ENCODE data around the gene P4HA1. TPM values are rescaled to one million over a fixed set of nuclear protein-coding genes. Genes with fewer than 3 reads are reported as not detected.

Gene P4HA1
- total RNA-seq, 2 experiments from 2014 or later, result 51.9 to 54.2 TPM

- POLR2A ChIA-PET, result interaction anchor here (0.6 to 2.5 kb wide), 14 partner anchors 12 to 823 kb away, joined by 3 to 17 read pairs (median 5); partner anchors contain the start of genes DNAJC9, ECD, FAM149B1 and MCU
- CTCF ChIA-PET, result interaction anchor here (0.7 to 1.5 kb wide), 5 partner anchors 19 to 981 kb away, joined by 3 to 6 read pairs (median 4); partner anchors contain the start of gene FAM149B1
Measured at GRCh38 chr10:73096041-73096448, 621 bp downstream of the P4HA1 start.

- CTCF ChIA-PET, result interaction anchor here (0.7 to 1.5 kb wide), 6 partner anchors 19 to 1047 kb away, joined by 3 to 6 read pairs (median 4); partner anchors contain the start of gene FAM149B1
Measured at GRCh38 chr10:73095481-73096021, 1.1 kb downstream of the P4HA1 start.

GRCh38 chr10:73094986-73095480 is 1.6 kb downstream of the P4HA1 start:
- CTCF ChIA-PET, result interaction anchor here (0.5 to 1.5 kb wide), 4 partner anchors 18 to 1047 kb away, joined by 3 to 6 read pairs (median 4); partner anchors contain the start of gene FAM149B1
- POLR2A ChIA-PET, result interaction anchor here (0.5 to 2.5 kb wide), 11 partner anchors 15 to 1118 kb away, joined by 3 to 17 read pairs (median 5); partner anchors contain the start of genes ECD, FAM149B1 and NUDT13

More at GRCh38 chr10:73095481-73096021, 1.1 kb downstream of the P4HA1 start:
- POLR2A ChIA-PET, result interaction anchor here (0.5 to 2.5 kb wide), 19 partner anchors 12 to 1117 kb away, joined by 3 to 17 read pairs (median 5); partner anchors contain the start of genes DNAJC9, ECD, FAM149B1 and MCU

GRCh38 chr10:73093922-73094850 is 2.5 kb downstream of the P4HA1 start:
- CTCF ChIA-PET, result interaction anchor here (0.5 kb wide), 1 partner anchor 76 kb away, joined by 4 read pairs; no protein-coding TSS in a partner anchor
- POLR2A ChIA-PET, result interaction anchor here (0.6 to 0.8 kb wide), 3 partner anchors 60 to 686 kb away, joined by 3 to 5 read pairs (median 4); no protein-coding TSS in a partner anchor

GRCh38 chr10:73092830-73093229 is 3.8 kb downstream of the P4HA1 start:
- ChIA-PET POLR2A (no interaction called here), CTCF (no interaction called here)

- ChIA-PET POLR2A (no interaction called here), CTCF (no interaction called here)
Measured at GRCh38 chr10:73088304-73088703, 8.4 kb downstream of the P4HA1 start.

- CTCF ChIA-PET, result no interaction called here
- POLR2A ChIA-PET, result no interaction called here
Measured at GRCh38 chr10:73086816-73087215, 9.8 kb downstream of the P4HA1 start.

GRCh38 chr10:73084209-73084608 is 12.5 kb downstream of the P4HA1 start:
- ChIA-PET POLR2A (interaction anchor here (1.3 kb wide), 1 partner anchor 12 kb away, joined by 4 read pairs; no protein-coding TSS in a partner anchor), CTCF (no interaction called here)

- POLR2A ChIA-PET, result interaction anchor here (1.3 kb wide), 1 partner anchor 13 kb away, joined by 4 read pairs; no protein-coding TSS in a partner anchor
- CTCF ChIA-PET, result no interaction called here
Measured at GRCh38 chr10:73083221-73083620, 13.4 kb downstream of the P4HA1 start.

GRCh38 chr10:73079779-73080541 is 16.7 kb downstream of the P4HA1 start:
- ChIA-PET POLR2A (interaction anchor here (0.9 kb wide), 1 partner anchor 17 kb away, joined by 3 read pairs; the partner anchor contains the start of gene P4HA1), CTCF (interaction anchor here (0.8 kb wide), 1 partner anchor 12 kb away, joined by 3 read pairs; no protein-coding TSS in a partner anchor)

GRCh38 chr10:73076360-73077183 is 20.1 kb downstream of the P4HA1 start:
- POLR2A ChIA-PET, result interaction anchor here (0.6 kb wide), 1 partner anchor 108 kb away, joined by 3 read pairs; no protein-coding TSS in a partner anchor
- CTCF ChIA-PET, result interaction anchor here (0.6 to 1.3 kb wide), 2 partner anchors 19 to 69 kb away, joined by 3 to 5 read pairs; no protein-coding TSS in a partner anchor

- CTCF ChIA-PET, result no interaction called here
- POLR2A ChIA-PET, result interaction anchor here (0.6 kb wide), 1 partner anchor 108 kb away, joined by 3 read pairs; no protein-coding TSS in a partner anchor
Measured at GRCh38 chr10:73075829-73076228, 20.8 kb downstream of the P4HA1 start.

- ChIA-PET POLR2A (no interaction called here), CTCF (no interaction called here)
Measured at GRCh38 chr10:73073627-73074026, 23.0 kb downstream of the P4HA1 start.

- POLR2A ChIA-PET, result interaction anchor here (1.1 kb wide), 1 partner anchor 30 kb away, joined by 3 read pairs; no protein-coding TSS in a partner anchor
- CTCF ChIA-PET, result interaction anchor here (0.6 to 0.7 kb wide), 2 partner anchors 1082 to 1576 kb away, joined by 3 read pairs; no protein-coding TSS in a partner anchor
Measured at GRCh38 chr10:73065441-73065840, 31.2 kb downstream of the P4HA1 start.

GRCh38 chr10:73061743-73062142 is 34.9 kb downstream of the P4HA1 start:
- ChIA-PET POLR2A (interaction anchor here (0.6 to 1.4 kb wide), 3 partner anchors 14 to 34 kb away, joined by 4 to 6 read pairs (median 5); no protein-coding TSS in a partner anchor), CTCF (interaction anchor here (0.6 kb wide), 1 partner anchor 11 kb away, joined by 4 read pairs; no protein-coding TSS in a partner anchor)

- CTCF ChIA-PET, result interaction anchor here (0.6 kb wide), 1 partner anchor 12 kb away, joined by 4 read pairs; no protein-coding TSS in a partner anchor
- POLR2A ChIA-PET, result interaction anchor here (0.6 to 1.4 kb wide), 4 partner anchors 17 to 604 kb away, joined by 3 to 7 read pairs (median 6); no protein-coding TSS in a partner anchor
Measured at GRCh38 chr10:73060738-73061635, 35.7 kb downstream of the P4HA1 start.

All from activated CD8-positive, alpha-beta memory T cell treated with anti-CD3 and anti-CD28 coated beads for 36 hours (primary cell).